B cell (primary cell): Measurements from ENCODE around the gene CFH. TPM values are rescaled to one million over a fixed set of nuclear protein-coding genes. Genes with fewer than 3 reads are reported as not detected.
"Not testable (repeated sequence)": the region's sequence is repeated elsewhere in the genome, so short reads cannot be mapped to it uniquely, and the experiment has no call there.

Experiments used
- ATAC-seq: fragments of 200-7000 bp; cut with Tn5 transposase; one replicate; pipeline ENCODE4 v1.10.0; 2021; ENCODE audit warnings: low read depth, mild to moderate bottlenecking, moderate number of reproducible peaks, moderate library complexity
- CTCF ChIA-PET: fragments of 350-600 bp; sonication (Branson Sonifier 250); formaldehyde crosslinking; loops from one replicate; lab custom pipeline; 2021; ENCODE audit warnings: antibody characterized with exemption, inconsistent platforms; lab: Charles Lee
- POLR2A ChIA-PET: fragments of 350-600 bp; sonication (Branson Sonifier 250); formaldehyde crosslinking; loops from one replicate; lab custom pipeline; 2021; ENCODE audit warnings: antibody characterized with exemption; lab: Charles Lee
- DNase-seq: peaks from one replicate; pipeline ENCODE4 v3.0.0; 2013
- H2AFZ ChIP-seq: 2 replicates; pipeline ENCODE4 v1.6.1; 2012; ENCODE audit warnings: mild to moderate bottlenecking, low read depth, low read length; ENCODE audit not compliant: insufficient read depth, poor library complexity, severe bottlenecking
- H3K27ac ChIP-seq, 2 donors: 1 replicate in 1 of 2; 2 replicates in 1 of 2; pipeline ENCODE4 v1.5.1; 2012 to 2013; ENCODE audit warnings: low read length in 2 of 2, mild to moderate bottlenecking in 2 of 2, moderate library complexity in 1 of 2
- H3K27me3 ChIP-seq, 4 experiments: fragments of 200-600 bp in 1 of 4; sonication (generic) in 1 of 4; replicated peaks in 1 of 4; 1 replicate in 2 of 4; 2 replicates in 2 of 4; pipeline versions ENCODE4 v1.6.1 to v1.7.0; 2013 to 2016; ENCODE audit warnings: low read length in 3 of 4, mild to moderate bottlenecking in 2 of 4, mixed read lengths in 1 of 4, moderate library complexity in 1 of 4; ENCODE audit not compliant: insufficient read depth in 4 of 4, control insufficient read depth in 3 of 4; ENCODE audit errors: control extremely low read depth in 1 of 4
- H3K36me3 ChIP-seq, 2 experiments: replicated peaks in 1 of 2; 1 replicate in 1 of 2; 2 replicates in 1 of 2; pipeline versions ENCODE4 v1.6.1 to v1.7.1; 2013; ENCODE audit warnings: low read length in 1 of 2; ENCODE audit not compliant: insufficient read depth in 2 of 2, control insufficient read depth in 1 of 2; ENCODE audit errors: control extremely low read depth in 1 of 2, extremely low read depth in 1 of 2
- H3K4me1 ChIP-seq, 2 donors: fragments of 200-600 bp in 1 of 2; sonication (generic) in 1 of 2; 1 replicate in 1 of 2; 2 replicates in 1 of 2; pipeline versions ENCODE4 v1.5.1 to v1.6.1; 2013 to 2017; ENCODE audit warnings: low read length in 2 of 2; ENCODE audit not compliant: control insufficient read depth in 2 of 2, insufficient read depth in 2 of 2
- H3K4me2 ChIP-seq: replicated peaks from 2 replicates; pipeline ENCODE3; 2012; ENCODE audit warnings: mild to moderate bottlenecking, low read depth, low read length; ENCODE audit not compliant: poor library complexity, severe bottlenecking
- H3K4me3 ChIP-seq, 5 experiments: fragments of 200-600 bp in 1 of 5; sonication (generic) in 1 of 5; 1 replicate in 3 of 5; 2 replicates in 2 of 5; pipeline versions ENCODE4 v1.5.1 to v1.7.0; 2011 to 2016; ENCODE audit warnings: low read length in 4 of 5, mild to moderate bottlenecking in 4 of 5, low read depth in 2 of 5, control low read depth in 1 of 5, moderate library complexity in 1 of 5; ENCODE audit not compliant: insufficient read depth in 1 of 5; ENCODE audit errors: control extremely low read depth in 1 of 5, extremely low read depth in 1 of 5
- H3K79me2 ChIP-seq: fragments of 200-600 bp; sonication (generic); one replicate; pipeline ENCODE4 v1.6.0; 2016; ENCODE audit warnings: low read length; ENCODE audit not compliant: control insufficient read depth, insufficient read depth
- H3K9ac ChIP-seq: fragments of 200-600 bp; sonication (generic); 2 replicates; pipeline ENCODE4 v1.6.1; 2017; ENCODE audit warnings: mild to moderate bottlenecking, low read length, moderate library complexity
- H3K9me3 ChIP-seq, 3 donors: one replicate each; pipeline versions ENCODE4 v1.6.1 to v1.7.1; 2013; ENCODE audit warnings: low read length in 2 of 3; ENCODE audit not compliant: control insufficient read depth in 2 of 3, insufficient read depth in 1 of 3; ENCODE audit errors: control extremely low read depth in 1 of 3
- H4K20me1 ChIP-seq: 2 replicates; pipeline ENCODE4 v1.6.0; 2012; ENCODE audit warnings: mild to moderate bottlenecking, low read length; ENCODE audit not compliant: insufficient read depth, control insufficient read depth, poor library complexity, severe bottlenecking
- H3K27ac Mint-ChIP-seq: one replicate; pipeline ENCODE4 v1.8.0; 2021; ENCODE audit warnings: mixed read lengths
- H3K27me3 Mint-ChIP-seq: one replicate; pipeline ENCODE4 v1.8.0; 2021; ENCODE audit warnings: mixed read lengths
- H3K4me1 Mint-ChIP-seq: one replicate; pipeline ENCODE4 v1.8.0; 2021; ENCODE audit warnings: mixed read lengths
- H3K4me3 Mint-ChIP-seq: one replicate; pipeline ENCODE4 v1.8.0; 2021; ENCODE audit warnings: mixed read lengths
- H3K9me3 Mint-ChIP-seq: one replicate; pipeline ENCODE4 v1.8.0; 2022; ENCODE audit warnings: mixed read lengths; ENCODE audit not compliant: insufficient read depth
- CTCF ChIP-seq: fragments of 200-600 bp; IDR thresholded peaks from one replicate; pipeline ENCODE4 v1.8.0; 2022; ENCODE audit warnings: antibody characterized with exemption, mild to moderate bottlenecking
- EZH2 ChIP-seq: IDR thresholded peaks from 2 replicates; pipeline ENCODE4 v1.6.1; 2012; ENCODE audit warnings: borderline replicate concordance, low read depth, mild to moderate bottlenecking, moderate library complexity, low read length; ENCODE audit not compliant: insufficient read depth, poor library complexity, severe bottlenecking
- WGBS: methylation state at CpG from one replicate; pipeline ENCODE4 v1.1.5; 2013; ENCODE audit warnings: missing lambda C conversion rate; ENCODE audit not compliant: insufficient coverage; 5-methylcytosine and 5-hydroxymethylcytosine counted together
- intact Hi-C: fragments of 100-400 bp; cut with micrococcal nuclease; formaldehyde crosslinking; loops from one replicate; pipeline ENCODE4 v1.10.0; 2022
- polyA plus RNA-seq: library from polyadenylated mRNA; depleted of rRNA; stranded (reverse); fragments of >200 nt; gene quantifications from 2 replicates; pipeline ENCODE4 v1.2.3, GENCODE V29; 2012
- total RNA-seq, 2 donors: library from RNA; stranded (reverse); fragments of 120-200 nt in 1 of 2; gene quantifications; 1 replicate in 1 of 2; 2 replicates in 1 of 2; pipeline versions ENCODE4 v1.2.3 to v1.2.4, GENCODE V29; 2013 to 2022

The CFH gene
- total and polyA plus RNA-seq, 2 donors (not counting 1 experiment from before 2014, with no cell fraction given), result not detected

GRCh38 chr1:196777603-196778002, 125.8 kb downstream of the CFH start:
- CTCF ChIA-PET, result no interaction called here
- Mint-ChIP-seq H3K4me3 (no peak overlapping the region), H3K27ac (no peak overlapping the region), H3K27me3 (no peaks in the 10 kb centered on the region), H3K9me3 (no peaks in the 10 kb centered on the region), H3K4me1 (no peaks in the 10 kb centered on the region)
- POLR2A ChIA-PET, result no interaction called here
- no peak overlapping the region for H3K4me2 ChIP-seq
- no peak overlapping the region for H3K9ac ChIP-seq
- TF ChIP-seq EZH2, result no peak
- no peak for TF ChIP-seq CTCF
- no peaks in the 10 kb centered on the region for H3K9me3 ChIP-seq
- ATAC-seq, result no peak
- no peak overlapping the region for H3K4me3 ChIP-seq
- H3K27ac ChIP-seq, result no peak overlapping the region
- H3K79me2 ChIP-seq, result no peaks in the 10 kb centered on the region
- H3K4me1 ChIP-seq, result no peaks in the 10 kb centered on the region
- intact Hi-C loops, result no loop called here
- WGBS, result 91% methylated on average over 7 of the region's 13 CpGs
- no peak for DNase-seq
- H3K36me3 ChIP-seq, result no peaks in the 10 kb centered on the region
- no peaks in the 10 kb centered on the region for H3K27me3 ChIP-seq
- H4K20me1 ChIP-seq, result no peaks in the 10 kb centered on the region
- H2AFZ ChIP-seq, result no peak overlapping the region

DNA sequence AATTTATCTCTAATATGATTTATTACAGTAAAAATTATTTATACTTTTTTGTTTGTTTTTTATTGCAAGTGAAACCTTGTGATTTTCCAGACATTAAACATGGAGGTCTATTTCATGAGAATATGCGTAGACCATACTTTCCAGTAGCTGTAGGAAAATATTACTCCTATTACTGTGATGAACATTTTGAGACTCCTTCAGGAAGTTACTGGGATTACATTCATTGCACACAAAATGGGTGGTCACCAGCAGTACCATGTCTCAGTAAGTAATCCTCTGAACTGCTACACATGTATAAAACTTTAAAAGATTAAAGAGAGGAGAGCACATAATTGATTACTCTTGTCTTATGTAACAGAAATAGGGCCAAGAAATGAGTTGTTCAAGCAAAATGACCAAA, 127.2 kb downstream of the CFH start:
- no peak for TF ChIP-seq EZH2
- TF ChIP-seq CTCF, result no peak
- no peaks in the 10 kb centered on the region for H3K9me3 ChIP-seq
- no peaks in the 10 kb centered on the region for H3K27me3 ChIP-seq
- intact Hi-C loops, result no loop called here
- H3K79me2 ChIP-seq, result no peaks in the 10 kb centered on the region
- DNase-seq, result no peak
- no peak overlapping the region for H3K27ac ChIP-seq
- no peak overlapping the region for H3K4me3 Mint-ChIP-seq
- H3K27me3 Mint-ChIP-seq, result no peaks in the 10 kb centered on the region
- no peaks in the 10 kb centered on the region for H3K4me1 Mint-ChIP-seq
- no peak overlapping the region for H2AFZ ChIP-seq
- CTCF ChIA-PET, result no interaction called here
- no peaks in the 10 kb centered on the region for H3K4me1 ChIP-seq
- no peak overlapping the region for H3K4me2 ChIP-seq
- H3K4me3 ChIP-seq, result no peak overlapping the region
- no peaks in the 10 kb centered on the region for H3K9me3 Mint-ChIP-seq
- H3K36me3 ChIP-seq, result no peaks in the 10 kb centered on the region
- WGBS, result no CpG with 5 or more reads among the region's 1 CpG
- H3K9ac ChIP-seq, result no peak overlapping the region
- POLR2A ChIA-PET, result no interaction called here
- H3K27ac Mint-ChIP-seq, result no peak overlapping the region
- no peaks in the 10 kb centered on the region for H4K20me1 ChIP-seq
- ATAC-seq, result no peak

DNA sequence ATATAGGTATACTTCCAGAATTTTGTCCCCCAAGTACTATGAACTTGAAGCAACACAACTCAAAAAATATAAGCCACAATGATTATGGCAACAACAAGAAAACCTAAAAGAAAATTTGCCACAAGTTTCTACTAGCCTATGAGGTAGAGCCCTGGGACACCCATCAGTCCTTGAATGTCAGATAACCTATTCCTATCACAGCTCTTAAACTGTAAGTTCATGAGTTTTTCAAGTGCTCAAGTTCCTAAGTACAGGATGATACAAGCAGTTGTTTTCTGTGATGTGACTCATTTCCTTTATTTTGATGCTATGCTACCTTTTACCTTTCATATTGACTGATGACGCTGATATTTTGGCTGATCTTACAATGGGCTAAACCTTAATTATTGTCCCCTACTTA, 139.4 kb downstream of the CFH start:
- H3K27ac Mint-ChIP-seq, DNase-seq, H3K9me3 ChIP-seq, H3K4me2 ChIP-seq, H3K27me3 ChIP-seq, H2AFZ ChIP-seq, intact Hi-C loops, ATAC-seq, H3K9ac ChIP-seq, H3K27me3 Mint-ChIP-seq, H3K4me3 ChIP-seq, H3K4me3 Mint-ChIP-seq, H4K20me1 ChIP-seq, CTCF ChIA-PET, H3K4me1 Mint-ChIP-seq, H3K27ac ChIP-seq, H3K36me3 ChIP-seq, H3K79me2 ChIP-seq, H3K4me1 ChIP-seq, POLR2A ChIA-PET, H3K9me3 Mint-ChIP-seq: not testable (repeated sequence)
- WGBS, result no CpG with 5 or more reads among the region's 1 CpG
